NCI-H146 (cell line): ENCODE results near the gene RBMS3.
"Not testable (repeated sequence)": the region's sequence is repeated elsewhere in the genome, so short reads cannot be mapped to it uniquely, and the experiment has no call there.

Experiments used
- DNase-seq: peaks from one replicate; lab custom pipeline; 2025; lab: John Stamatoyannopoulos, UW

The RBMS3 gene

DNA sequence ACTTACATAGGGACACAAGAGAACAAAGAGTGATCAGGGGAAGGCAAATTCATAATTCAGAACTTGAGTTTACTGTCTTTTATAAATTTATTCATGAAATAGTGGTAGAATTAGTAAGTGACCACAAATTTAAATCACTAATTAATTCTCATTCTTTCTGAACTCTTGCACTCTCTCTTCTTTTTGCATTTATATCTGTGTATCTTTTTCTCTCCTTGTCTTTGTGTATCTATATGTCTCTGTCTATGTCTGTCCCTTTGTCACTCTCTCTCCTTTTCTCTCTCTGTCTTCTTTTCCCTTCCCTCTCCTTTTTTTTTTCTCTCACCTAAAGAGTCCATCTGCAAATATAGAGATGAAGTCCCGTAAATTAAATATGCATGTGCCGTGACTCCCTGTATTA, 31.5 kb downstream of the RBMS3 start:
- DNase-seq, result no peak

DNA sequence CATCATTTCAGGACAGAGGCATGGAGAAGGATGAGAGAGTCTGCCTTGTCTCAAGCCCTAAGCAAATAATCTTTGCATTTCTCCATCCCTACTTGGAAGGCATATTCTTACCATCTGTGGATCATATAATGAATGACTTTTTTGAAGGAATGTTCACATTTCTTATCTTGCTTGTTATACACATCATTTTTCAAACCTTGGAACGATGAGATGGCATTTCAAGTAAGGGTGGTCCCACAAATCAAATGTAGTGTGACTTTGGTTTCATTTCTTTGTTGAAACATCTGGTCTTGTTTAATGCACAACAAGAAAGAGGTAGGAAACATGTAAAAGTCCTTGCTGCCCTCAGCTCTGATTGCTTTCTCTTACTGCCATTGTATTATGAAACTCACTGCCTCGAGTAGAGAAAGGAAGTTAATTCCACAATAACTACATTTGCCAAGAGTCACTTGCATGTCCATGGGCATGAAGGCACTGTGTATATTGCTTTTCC, 32.1 kb downstream of the RBMS3 start:
- DNase-seq, result no peak

DNA sequence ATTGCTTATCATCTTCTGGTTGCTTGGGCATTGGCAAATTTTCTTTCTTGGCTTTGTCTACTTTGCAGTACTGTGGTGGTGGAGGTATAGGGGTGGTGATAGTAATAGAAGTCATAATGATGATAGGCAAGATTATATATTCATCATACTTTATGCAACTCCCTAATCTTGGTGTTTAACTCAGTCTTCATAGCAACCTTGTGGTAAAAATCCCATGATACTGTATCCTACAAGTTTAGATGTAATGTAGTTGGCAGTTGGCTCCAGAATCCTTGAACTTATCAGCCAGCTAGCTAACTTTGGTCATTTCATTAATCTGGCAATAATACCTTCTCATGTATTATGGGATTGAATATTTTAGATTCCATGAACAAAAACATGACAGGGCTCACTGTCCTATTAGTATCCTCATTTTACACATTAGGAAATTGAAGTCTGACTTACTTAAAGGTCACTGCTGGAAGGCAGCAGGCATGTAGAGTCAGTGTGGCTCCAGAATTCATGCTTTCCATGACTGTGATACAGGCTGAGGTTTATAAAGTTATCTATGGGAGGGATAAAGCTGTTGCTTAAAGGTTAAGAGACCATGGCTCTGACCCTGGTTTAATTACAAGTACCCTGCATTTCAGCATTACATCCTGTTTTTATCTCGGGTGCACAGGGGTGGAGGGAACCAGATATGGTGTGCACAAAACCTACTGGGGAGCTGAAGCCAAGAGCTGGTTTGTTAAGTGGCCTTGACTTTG, 33.3 kb downstream of the RBMS3 start:
- DNase-seq, result no peak

DNA sequence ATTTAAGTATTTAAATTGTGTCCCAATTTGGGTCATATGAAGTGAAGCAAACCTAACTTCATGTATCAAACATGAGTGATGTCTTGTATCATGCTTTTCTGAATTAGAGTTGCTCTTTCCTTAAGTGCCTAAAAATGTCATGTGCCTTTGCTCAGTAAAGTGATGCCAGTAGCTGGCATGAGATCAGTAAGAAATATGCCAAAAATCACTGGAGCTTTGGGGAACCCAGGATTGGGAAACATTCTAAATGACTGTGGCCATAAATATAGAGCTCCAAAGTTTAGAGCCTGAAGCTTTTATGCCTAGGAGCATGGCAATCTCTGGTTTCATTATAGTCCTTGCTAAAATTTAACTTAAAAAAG, 33.8 kb downstream of the RBMS3 start:
- DNase-seq, result no peak

DNA sequence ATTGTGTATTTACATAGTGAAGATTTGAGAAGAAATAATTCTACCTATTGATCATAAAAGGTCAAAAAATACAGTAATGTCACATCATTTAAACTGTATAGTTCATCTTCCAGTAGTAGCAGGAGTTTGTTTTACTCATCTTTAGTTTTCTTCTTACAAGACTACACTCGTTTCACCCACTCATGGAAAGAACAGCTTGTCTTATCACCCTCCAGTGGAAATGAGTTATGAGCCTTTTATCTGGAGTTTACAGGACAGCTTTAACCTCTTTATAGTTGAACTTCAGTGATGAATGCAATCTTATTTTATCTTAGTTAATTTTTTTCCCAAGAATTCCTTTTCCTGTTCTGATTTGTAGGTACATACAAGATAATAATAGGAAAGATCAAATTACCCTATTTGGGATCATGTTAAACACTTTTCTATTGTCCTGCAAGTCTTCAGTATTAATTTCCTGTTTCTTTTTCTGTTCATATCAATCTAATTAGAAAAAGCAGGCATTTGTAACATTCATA, 36.8 kb downstream of the RBMS3 start:
- no peak for DNase-seq

DNA sequence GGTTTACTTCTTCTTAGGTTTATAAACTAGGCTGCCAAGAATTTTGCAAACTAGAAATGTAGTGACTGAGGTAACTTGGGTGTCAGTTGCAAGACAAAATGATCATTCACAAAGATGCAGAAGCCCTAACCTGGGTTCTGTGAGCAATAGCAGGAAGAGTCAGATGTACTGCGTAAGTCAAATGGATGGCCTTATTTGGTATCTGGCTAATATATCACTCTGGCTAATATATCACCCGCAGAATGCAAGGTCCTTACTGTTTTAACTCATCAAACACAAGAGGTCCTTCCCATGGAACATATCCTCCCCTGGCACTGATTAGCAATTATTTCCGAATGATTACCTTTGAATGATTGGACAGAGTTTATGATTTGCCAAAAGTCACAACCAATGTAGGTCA, 37.4 kb downstream of the RBMS3 start:
- DNase-seq, result no peak

DNA sequence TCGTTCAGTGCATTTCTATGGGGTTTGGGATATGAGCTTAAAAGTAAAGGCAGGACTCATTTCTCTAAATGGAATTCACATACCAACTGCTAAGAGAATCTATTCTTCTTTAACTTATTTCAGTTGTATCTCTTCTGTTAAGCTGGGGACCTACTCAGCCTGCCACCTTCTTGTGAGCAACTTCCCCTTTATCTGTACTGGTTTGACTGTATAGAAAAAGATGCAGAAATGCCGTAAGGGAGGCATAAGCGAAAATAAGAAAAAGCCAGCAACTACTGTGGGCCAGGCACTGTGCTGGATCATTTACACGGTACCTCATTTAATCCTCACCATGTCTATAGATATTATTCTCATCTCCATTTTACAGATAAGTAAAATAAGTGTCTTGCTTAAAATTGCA, 38.4 kb downstream of the RBMS3 start:
- no peak for DNase-seq

DNA sequence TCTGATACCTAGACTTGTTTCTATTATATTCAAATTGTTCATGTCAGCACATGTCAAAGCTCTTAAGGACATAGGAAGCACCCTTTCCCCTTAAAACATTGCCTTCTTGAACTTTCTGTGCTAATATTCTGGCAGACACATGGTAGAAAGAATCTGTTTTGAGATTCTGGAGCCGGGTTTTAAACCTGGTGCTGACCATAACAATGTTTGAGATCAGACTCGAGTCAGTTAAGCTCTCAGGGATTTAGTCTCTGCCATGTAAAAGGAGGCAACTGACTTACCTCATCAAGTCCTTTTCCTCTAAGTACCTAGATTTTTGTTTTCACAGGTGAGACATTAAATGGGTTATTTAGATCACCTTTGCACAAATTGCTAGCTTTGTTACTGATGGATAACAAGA, 38.9 kb downstream of the RBMS3 start:
- DNase-seq, result no peak

DNA sequence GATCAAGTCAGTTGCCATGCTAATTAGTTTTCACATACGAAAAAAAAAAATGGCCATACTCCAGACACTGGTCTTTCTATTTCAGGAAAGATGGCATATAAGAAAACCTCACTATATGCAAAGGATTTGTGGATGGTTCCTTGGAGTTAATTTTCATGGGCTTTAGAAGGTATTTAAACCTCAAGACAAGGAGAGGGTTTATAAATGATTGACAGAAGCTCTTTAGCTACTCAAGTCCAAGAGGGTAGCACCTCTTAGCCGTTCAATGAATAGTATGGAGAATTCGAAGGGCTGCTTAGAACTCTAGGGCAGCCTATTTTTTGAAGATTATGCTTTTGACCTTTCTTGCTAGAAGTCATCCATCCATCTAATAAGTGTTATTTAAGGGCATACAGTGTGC, 41.7 kb downstream of the RBMS3 start:
- DNase-seq, result no peak

DNA sequence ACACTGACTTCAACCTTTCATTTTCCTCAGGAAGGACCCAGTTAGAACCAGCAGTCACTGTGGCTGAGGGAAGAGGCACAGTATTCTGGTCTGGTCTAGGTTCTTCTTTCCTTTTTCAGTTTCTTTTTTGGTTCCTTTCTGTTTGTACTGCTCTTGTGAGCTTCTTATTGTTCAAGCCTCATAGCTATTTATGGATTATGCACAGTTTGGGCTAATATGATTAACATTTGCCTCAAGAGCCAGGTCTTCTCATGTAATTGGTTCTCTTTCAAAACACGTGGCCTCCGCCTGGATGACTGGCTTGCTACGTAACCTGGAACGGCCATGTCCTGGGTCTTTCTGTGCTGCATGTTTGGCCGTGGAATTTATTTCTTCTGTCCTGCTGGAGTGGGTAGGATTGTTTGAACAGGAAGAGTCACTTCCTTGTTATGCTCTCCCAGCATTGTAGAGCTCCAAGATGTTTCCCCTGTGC, 43.3 kb downstream of the RBMS3 start:
- DNase-seq, result no peak

DNA sequence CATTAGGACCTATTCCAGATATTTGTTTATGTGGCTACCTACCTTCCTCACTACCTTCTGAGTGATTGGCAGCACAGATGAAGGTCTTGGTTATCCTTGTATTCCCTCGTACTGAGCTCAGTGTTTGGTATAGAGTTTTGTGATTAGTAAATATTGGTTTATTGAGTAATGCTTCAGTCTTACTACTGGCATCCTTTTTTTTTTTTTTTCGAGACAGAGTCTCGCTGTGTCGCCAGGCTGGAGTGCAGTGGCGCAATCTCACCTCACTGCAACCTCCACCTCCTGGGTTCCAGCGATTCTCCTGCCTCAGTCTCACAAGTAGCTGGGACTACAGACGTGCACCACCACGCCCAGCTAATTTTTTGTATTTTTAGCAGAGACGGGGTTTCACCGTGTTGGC, 45.7 kb downstream of the RBMS3 start:
- not testable (repeated sequence) for DNase-seq

DNA sequence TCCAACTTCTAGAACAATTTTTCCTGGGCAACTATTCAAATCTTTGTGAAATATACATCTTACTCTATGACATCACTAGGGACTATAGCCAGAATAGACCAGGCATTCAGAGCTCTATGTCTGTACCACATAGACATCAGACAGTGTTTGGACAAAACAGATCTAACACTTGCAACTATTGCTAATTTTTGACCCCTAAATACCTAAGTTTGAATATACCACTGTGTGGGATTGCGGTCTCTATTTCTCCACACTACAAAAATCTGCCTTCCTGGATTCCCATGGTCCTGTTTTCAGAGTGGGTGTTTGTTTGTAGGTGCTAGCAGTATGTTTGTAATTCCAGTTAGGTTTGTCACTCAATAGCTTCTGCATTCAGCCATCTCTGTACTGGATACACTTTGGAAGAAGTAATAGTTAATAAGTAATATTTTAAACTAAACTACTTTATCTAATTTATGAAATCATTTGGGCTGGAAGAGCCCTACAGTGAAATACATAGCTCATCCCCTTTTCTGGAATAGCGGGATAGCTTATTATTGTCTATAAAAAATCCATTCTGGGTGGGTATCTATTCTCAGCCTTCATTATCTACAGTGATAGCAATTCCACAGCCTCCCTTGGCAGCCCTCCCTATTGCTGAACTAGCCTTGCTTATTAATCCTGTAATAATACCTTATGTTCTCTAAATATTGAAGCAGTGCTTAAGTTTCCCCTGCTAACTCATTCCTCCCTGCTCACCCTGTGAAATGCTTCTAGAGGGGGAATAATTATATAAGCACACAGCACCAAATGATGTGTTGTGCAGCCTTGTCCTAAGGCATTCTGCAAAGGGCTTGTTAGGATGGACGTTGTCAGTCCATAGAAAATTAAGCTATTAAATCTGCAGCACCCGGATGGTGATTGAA, 49.4 kb downstream of the RBMS3 start:
- no peak for DNase-seq

DNA sequence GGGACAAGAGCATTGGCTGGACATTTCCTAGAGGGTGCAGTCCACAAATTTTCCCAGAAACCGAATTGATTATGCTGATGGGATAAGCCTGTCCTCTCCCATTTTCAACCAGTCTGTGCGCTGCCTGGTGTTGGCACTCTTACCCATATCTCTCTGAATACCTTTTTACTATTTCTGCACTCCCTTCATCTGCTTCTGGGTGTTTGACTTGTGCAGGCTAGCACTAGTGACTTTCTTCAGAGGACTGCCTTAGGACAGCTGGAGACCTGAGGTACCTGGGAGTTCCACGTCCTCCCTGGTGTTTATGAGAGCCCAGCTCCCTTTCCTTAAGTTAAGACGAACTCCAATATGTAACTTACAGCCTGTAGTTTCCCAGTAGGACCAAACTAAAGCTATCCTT, 50.2 kb downstream of the RBMS3 start:
- no peak for DNase-seq

DNA sequence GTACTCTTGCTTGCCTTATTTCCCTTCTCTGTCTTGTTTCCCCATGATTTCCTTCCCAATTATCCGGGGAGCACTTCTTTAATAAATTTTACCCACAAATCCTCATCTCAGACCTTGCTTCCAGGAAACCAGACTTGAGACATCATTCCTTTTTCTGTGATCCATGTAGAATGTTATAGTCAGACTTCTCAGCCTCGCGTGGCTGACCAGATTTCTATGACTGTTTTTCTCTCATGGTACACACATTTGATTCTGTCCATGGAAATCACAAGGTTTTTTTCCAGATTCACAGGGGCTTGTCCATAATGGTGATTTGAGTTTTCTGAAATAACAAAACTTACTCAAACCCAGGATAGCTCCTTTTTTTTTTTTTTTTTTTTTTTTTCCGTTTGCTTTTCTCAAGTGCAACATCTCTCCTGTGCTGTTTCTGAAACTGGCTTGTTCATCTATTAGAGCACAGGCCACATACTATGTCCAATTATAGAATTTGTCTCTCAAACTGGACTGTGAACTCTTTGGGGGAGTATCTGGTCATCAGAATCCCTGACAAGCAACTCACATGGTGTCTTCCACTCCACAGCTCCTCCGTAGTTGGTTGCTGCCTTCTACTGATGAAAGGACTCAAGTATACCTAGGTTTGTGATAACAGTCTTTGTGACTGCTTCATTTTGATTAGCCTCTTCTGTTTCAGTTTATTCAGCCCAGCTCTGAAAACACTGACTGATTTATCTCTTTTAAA, 50.8 kb downstream of the RBMS3 start:
- DNase-seq, result no peak

DNA sequence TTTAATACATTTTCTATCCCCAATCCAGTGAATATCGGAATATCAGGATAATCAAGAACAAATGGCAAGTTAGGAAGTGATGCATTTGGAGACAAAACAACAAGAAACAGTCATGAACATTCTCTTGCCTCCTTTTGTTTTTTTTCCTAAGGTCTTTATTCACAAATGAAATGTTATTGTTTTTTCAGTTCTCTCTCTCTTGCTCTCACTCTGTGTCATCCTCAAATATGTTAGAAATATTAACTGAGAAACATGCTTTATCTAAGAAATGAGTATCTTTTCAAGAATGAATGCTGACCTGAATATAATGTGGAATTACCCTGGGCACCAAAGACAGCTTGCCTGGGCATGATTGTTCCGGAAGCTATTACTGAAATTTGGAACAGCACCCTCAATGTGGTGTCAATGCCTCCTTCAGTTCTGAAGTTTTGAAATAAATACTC, 51.3 kb downstream of the RBMS3 start:
- DNase-seq, result no peak

DNA sequence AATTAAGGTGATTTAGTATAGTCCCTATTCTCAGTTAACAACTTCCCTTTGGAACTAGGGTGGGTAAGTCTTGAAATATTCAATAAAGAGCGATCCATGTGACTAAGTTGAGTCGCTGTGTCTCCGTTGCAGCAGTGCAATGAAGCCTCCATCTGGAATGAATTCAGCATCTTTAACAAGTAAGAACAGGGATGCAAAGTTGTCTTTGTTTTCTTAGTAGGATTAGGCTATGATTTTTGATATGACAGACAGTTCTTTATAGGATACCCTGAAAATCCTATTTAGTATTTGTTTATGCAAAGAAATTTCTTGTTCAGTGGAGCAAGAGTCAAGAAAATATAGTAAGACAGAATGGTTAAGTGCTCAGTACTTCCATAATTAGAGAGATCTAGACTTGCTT, 52.7 kb downstream of the RBMS3 start:
- DNase-seq, result no peak

DNA sequence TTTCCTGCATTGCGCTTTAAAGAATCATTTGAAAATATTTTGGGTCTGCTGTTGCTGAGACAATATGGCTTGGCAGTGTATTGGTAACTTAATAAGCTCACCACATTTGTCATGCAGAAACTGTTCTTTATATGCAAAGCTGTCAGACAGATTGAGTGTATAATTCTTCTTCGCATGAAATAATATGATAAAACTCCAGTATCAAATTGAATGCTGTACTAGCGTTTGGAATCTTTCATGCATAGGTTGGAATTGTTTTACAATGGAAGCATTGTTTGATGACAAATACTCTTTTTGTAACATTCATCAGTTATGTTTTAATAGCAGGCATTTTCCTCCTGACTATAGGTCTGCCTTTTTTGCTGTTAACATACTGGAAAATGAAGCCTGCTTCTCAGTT, 53.8 kb downstream of the RBMS3 start:
- no peak for DNase-seq

DNA sequence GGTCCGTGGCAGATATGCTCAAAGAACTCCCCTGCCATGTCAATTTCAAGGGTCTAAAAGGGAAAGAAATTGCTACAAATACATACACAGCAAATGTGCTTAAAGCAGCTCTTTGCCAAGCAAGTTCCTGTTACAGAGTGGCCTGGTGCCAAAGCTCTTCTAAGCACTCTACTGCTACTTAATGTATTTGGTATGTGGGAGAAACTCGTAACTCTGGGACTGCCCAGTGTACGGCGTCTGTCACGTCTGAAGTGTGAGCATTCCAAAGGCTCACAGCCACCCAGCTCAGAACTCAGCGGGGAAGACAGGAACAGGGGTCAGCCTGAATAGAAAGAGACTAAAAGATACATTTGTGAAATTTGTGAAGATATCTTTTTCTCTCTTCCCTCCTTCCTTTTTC, 54.6 kb downstream of the RBMS3 start:
- DNase-seq, result no peak

DNA sequence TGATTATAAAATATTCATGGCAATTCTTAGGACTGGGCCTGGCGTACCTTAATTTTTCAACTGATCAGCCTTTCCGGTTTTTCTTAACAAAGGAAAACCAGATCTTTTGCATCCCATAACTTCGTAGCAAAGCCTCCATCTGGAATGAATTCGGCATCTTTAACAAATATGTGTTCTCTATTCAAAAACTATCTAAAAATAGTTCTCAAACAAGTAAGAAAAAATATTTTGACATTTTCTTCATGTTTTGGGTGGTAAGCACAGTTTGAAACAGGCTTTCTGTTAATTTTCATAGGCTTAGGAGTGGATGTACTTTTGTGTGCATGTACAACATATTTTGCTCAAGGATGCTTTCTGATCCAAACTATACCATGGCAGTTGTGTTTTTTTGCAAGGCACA, 55.1 kb downstream of the RBMS3 start:
- DNase-seq, result no peak

DNA sequence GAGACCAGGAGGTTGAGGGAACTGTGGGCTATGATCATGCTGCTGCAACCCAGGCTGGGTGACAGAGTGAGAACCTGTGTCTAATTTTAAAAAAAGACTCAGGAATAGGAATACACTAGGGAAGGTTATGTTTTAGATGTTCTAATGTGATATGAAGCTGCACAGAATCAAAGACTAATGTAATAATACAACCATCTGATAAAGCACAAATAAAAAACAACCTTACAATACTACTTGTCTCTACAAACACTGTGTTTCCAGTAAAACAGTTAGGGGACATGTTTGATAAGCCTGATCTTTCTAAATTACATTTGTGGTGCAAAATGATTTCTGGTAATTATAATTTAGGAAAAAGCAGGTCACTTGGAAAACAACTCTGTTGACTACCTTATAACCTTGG, 56.7 kb downstream of the RBMS3 start:
- DNase-seq, result no peak

DNA sequence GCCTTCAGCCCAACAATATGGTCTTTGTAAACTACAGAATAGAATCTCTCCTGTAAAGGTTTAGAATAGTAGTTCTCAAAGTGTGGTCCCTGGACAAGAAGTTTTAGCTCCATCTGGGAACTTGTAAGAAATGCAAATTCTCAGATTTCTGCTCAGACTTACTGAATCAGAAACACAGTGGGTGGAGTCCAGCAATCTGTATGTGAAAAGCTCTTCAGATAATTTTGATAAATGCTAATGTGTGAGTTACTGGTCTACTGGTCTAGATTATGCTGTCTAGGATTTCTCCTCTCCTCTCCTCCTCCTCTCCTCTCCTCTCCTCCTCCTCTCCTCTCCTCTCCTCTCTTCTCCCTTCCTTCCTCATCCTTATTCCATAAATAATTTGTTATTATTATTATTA, 57.5 kb downstream of the RBMS3 start:
- DNase-seq, result no peak
